ENCODE measurements around the gene PTCD1.
A peak's percentile ranks its signal among the peaks of the same experiment; 100 is the strongest.
"Not testable (repeated sequence)": the region's sequence is repeated elsewhere in the genome, so short reads cannot be mapped to it uniquely, and the experiment has no call there.

The PTCD1 gene

DNA sequence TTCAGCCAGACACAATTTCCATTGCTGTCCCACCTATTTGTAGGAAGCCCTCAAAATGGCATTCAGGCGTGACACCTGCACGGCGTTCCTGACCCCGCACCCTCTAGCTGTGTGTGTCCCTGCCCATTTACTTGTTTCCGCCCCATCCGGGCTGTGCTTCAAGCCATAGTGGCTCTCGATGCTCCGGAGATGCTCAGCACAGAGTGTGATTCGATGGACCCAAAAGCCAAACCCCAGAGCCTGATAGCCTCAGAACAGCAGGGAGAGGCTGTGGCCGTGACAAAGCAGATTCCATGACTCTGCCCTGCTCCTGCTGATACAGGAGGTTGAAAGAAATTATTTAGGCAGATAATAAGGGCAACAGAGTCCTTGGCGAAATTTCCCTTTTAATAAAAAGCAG, 16.4 kb downstream of the PTCD1 start:
- H3K36me3 ChIP-seq (ENCODE audit: control insufficient read depth in 1 of 2, insufficient read depth in 2 of 2, low read length in 2 of 2): peaks cover 51 to 73% of the 10 kb centered on the region in 2 donors
- no peak overlapping the region for H3K4me3 ChIP-seq (ENCODE audit: low read depth in 1 of 2, low read length in 2 of 2)
- H3K4me1 ChIP-seq (ENCODE audit: control insufficient read depth in 1 of 2, insufficient read depth in 2 of 2, low read length in 2 of 2): no peaks in the 10 kb centered on the region
- H3K27me3 ChIP-seq (ENCODE audit: low read depth, low read length): no peaks in the 10 kb centered on the region
- H3K9me3 ChIP-seq (ENCODE audit: control insufficient read depth in 1 of 2, low read length in 2 of 2): no peaks in the 10 kb centered on the region
- H3K27ac ChIP-seq (ENCODE audit: low read length): no peak overlapping the region

GRCh38 chr7:99420986-99421385, 17.6 kb downstream of the PTCD1 start:
- H3K27me3 ChIP-seq (ENCODE audit: low read depth, low read length): no peaks in the 10 kb centered on the region
- no peaks in the 10 kb centered on the region for H3K9me3 ChIP-seq (ENCODE audit: control insufficient read depth in 1 of 2, low read length in 2 of 2)
- no peak overlapping the region for H3K4me3 ChIP-seq (ENCODE audit: low read depth in 1 of 2, low read length in 2 of 2)
- H3K4me1 ChIP-seq (ENCODE audit: control insufficient read depth in 1 of 2, insufficient read depth in 2 of 2, low read length in 2 of 2): no peaks in the 10 kb centered on the region
- no peak overlapping the region for H3K27ac ChIP-seq (ENCODE audit: low read length)
- peaks cover 53 to 85% of the 10 kb centered on the region in 2 donors for H3K36me3 ChIP-seq (ENCODE audit: control insufficient read depth in 1 of 2, insufficient read depth in 2 of 2, low read length in 2 of 2)

GRCh38 chr7:99420213-99420612, 18.4 kb downstream of the PTCD1 start:
- H3K9me3 ChIP-seq (ENCODE audit: control insufficient read depth in 1 of 2, low read length in 2 of 2): no peaks in the 10 kb centered on the region
- H3K27me3 ChIP-seq (ENCODE audit: low read depth, low read length): no peaks in the 10 kb centered on the region
- no peak overlapping the region for H3K27ac ChIP-seq (ENCODE audit: low read length)
- no peak overlapping the region for H3K4me3 ChIP-seq (ENCODE audit: low read depth in 1 of 2, low read length in 2 of 2)
- no peaks in the 10 kb centered on the region for H3K4me1 ChIP-seq (ENCODE audit: control insufficient read depth in 1 of 2, insufficient read depth in 2 of 2, low read length in 2 of 2)
- H3K36me3 ChIP-seq (ENCODE audit: control insufficient read depth in 1 of 2, insufficient read depth in 2 of 2, low read length in 2 of 2): peaks cover 52 to 82% of the 10 kb centered on the region in 2 donors

DNA sequence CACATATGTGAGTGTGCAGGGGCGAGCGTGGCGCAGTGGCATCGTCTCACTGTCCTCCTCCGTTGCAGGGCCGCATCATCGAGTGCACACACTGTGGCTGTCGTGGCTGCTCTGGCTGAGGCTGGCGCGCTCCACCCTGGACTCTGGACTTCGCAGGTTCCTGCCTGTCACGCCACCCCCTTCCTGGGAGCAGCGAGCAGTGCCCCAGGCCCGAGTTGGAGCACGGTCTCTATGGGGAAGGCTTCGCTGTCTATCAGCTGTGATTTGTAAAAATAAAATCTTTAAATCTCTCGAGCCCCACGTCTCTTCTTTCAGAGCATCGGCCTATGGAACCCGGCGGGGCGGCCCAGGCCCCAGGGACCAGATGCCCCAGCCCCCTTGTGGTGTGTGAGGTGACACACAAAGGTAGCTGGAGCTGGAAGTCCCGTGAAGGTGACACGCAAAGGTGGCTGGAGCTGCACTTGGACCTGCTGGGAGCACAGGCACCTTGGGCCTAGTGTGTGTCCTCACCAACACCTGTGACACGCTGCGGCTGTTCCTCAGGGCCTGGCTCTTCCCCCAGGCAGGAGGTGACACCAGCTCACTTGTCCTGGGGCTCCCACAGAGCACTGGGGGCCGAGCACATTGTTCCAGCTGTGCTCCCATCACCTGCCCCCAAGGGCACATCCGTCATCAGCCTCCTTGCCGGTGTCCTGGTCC, 19.1 kb downstream of the PTCD1 start:
- Histone ChIP-seq H3K4me1 (ENCODE audit: control insufficient read depth in 1 of 2, insufficient read depth in 2 of 2, low read length in 2 of 2) (no peaks in the 10 kb centered on the region), H3K9me3 (ENCODE audit: control insufficient read depth in 1 of 2, low read length in 2 of 2) (no peaks in the 10 kb centered on the region), H3K36me3 (ENCODE audit: control insufficient read depth in 1 of 2, insufficient read depth in 2 of 2, low read length in 2 of 2) (peaks cover 44 to 75% of the 10 kb centered on the region in 2 donors), H3K27ac (ENCODE audit: low read length) (no peak overlapping the region), H3K27me3 (ENCODE audit: low read depth, low read length) (no peaks in the 10 kb centered on the region), H3K4me3 (ENCODE audit: low read depth in 1 of 2, low read length in 2 of 2) (no peak overlapping the region)

DNA sequence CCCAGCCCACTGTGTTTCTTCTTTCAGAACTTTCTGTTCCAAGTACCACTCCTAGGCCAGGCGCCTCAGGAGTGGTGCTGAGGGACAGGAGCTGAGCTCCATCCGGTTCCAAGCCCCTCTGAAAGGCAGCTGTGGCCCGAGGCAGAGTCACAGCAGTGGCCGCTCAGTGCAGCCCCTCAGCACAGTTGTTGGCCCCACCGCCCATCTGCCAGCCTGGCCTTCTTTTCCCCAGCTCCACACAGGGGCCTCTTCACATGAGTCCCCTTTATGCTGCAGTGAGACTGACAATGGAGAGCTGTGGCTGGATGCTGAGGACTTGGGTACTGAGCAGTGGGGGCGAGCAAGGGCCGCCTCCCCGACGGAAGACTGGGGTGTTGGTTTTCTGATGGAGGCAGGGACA, 20.3 kb downstream of the PTCD1 start:
- H3K4me3 ChIP-seq (ENCODE audit: low read depth in 1 of 2, low read length in 2 of 2): no peak overlapping the region
- H3K9me3 ChIP-seq (ENCODE audit: control insufficient read depth in 1 of 2, low read length in 2 of 2): no peaks in the 10 kb centered on the region
- no peaks in the 10 kb centered on the region for H3K27me3 ChIP-seq (ENCODE audit: low read depth, low read length)
- no peaks in the 10 kb centered on the region for H3K4me1 ChIP-seq (ENCODE audit: control insufficient read depth in 1 of 2, insufficient read depth in 2 of 2, low read length in 2 of 2)
- H3K27ac ChIP-seq (ENCODE audit: low read length): no peak overlapping the region
- peaks cover 40 to 68% of the 10 kb centered on the region in 2 donors for H3K36me3 ChIP-seq (ENCODE audit: control insufficient read depth in 1 of 2, insufficient read depth in 2 of 2, low read length in 2 of 2)

- H3K27me3 ChIP-seq (ENCODE audit: low read depth, low read length); H3K4me3 ChIP-seq (ENCODE audit: low read depth in 1 of 2, low read length in 2 of 2); H3K4me1 ChIP-seq (ENCODE audit: control insufficient read depth in 1 of 2, insufficient read depth in 2 of 2, low read length in 2 of 2); H3K27ac ChIP-seq (ENCODE audit: low read length); H3K9me3 ChIP-seq (ENCODE audit: control insufficient read depth in 1 of 2, low read length in 2 of 2): not testable (repeated sequence)
- H3K36me3 ChIP-seq (ENCODE audit: control insufficient read depth in 1 of 2, insufficient read depth in 2 of 2, low read length in 2 of 2): peaks cover 53 to 70% of the 10 kb centered on the region in 2 donors
These were observed 23.0 kb downstream of the PTCD1 start for GRCh38 chr7:99415513-99416127.

- no peaks in the 10 kb centered on the region for H3K9me3 ChIP-seq (ENCODE audit: control insufficient read depth in 1 of 2, low read length in 2 of 2)
- no peaks in the 10 kb centered on the region for H3K27me3 ChIP-seq (ENCODE audit: low read depth, low read length)
- peaks cover 22 to 36% of the 10 kb centered on the region in 2 donors for H3K36me3 ChIP-seq (ENCODE audit: control insufficient read depth in 1 of 2, insufficient read depth in 2 of 2, low read length in 2 of 2)
- no peak overlapping the region for H3K27ac ChIP-seq (ENCODE audit: low read length)
- H3K4me3 ChIP-seq (ENCODE audit: low read depth in 1 of 2, low read length in 2 of 2): no peak overlapping the region
- peaks cover 12 to 30% of the 10 kb centered on the region in 2 donors for H3K4me1 ChIP-seq (ENCODE audit: control insufficient read depth in 1 of 2, insufficient read depth in 2 of 2, low read length in 2 of 2)
These were observed 28.0 kb downstream of the PTCD1 start for GRCh38 chr7:99410635-99411034.

DNA sequence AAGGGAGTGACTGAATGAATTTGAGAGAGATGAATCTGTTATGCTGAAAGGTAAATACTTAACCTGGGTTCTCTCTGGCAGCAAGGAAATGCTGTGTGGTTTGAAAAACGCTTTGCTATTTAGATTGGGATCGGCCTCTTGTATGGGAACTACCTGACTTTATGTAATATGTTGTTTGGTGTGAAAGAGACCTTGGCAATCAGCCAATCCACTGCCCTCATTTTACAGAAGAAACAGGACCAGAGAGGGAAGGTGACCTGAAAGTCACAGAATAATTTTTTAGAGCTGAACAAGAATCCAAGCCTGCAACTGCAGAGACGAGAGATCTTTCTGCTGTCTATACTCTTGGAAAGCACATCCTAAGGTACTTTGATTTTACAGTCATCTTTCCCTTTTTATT, 28.8 kb downstream of the PTCD1 start:
- no peaks in the 10 kb centered on the region for H3K9me3 ChIP-seq (ENCODE audit: control insufficient read depth in 1 of 2, low read length in 2 of 2)

DNA sequence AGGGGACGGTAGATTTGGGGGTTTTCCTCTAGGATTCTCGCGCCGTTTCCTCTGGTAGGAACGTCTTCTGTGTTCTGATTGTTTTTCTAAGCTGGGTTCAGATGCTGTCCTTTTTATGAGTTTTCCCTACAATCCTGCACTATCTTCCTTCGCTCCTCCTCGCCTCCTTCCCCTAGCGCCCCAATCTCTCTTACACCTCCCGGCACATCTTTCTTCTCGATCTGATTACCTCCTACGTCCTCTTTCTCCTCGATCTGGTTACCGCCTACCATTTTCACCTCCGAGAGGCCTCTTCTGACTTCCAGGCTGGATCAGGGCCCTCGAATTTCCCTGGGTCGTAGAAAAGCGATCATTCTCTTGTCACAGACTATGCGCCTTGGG, 29.4 kb downstream of the PTCD1 start:
- Histone ChIP-seq H3K4me1 (ENCODE audit: control insufficient read depth in 1 of 2, insufficient read depth in 2 of 2, low read length in 2 of 2) (peaks cover 12 to 45% of the 10 kb centered on the region in 2 donors), H3K36me3 (ENCODE audit: control insufficient read depth in 1 of 2, insufficient read depth in 2 of 2, low read length in 2 of 2) (peaks cover 27 to 45% of the 10 kb centered on the region in 2 donors), H3K27me3 (ENCODE audit: low read depth, low read length) (no peaks in the 10 kb centered on the region)

More for the DNA sequence above, 28.8 kb downstream of the PTCD1 start:
- Histone ChIP-seq H3K4me3 (ENCODE audit: low read depth in 1 of 2, low read length in 2 of 2) (peak overlapping the region; percentile 94 to 99), H3K36me3 (ENCODE audit: control insufficient read depth in 1 of 2, insufficient read depth in 2 of 2, low read length in 2 of 2) (peaks cover 22 to 39% of the 10 kb centered on the region in 2 donors), H3K27me3 (ENCODE audit: low read depth, low read length) (no peaks in the 10 kb centered on the region), H3K4me1 (ENCODE audit: control insufficient read depth in 1 of 2, insufficient read depth in 2 of 2, low read length in 2 of 2) (peaks cover 12 to 39% of the 10 kb centered on the region in 2 donors), H3K27ac (ENCODE audit: low read length) (peak overlapping the region; percentile 95)

GRCh38 chr7:99408379-99409191, 30.0 kb downstream of the PTCD1 start, which contains the start of the genes BUD31 and PDAP1:
Gene BUD31 (plus strand): TSS chr7:99408969. CDS start chr7:99411093, 2,124 bp downstream.
Gene PDAP1 (minus strand): TSS chr7:99408597. CDS start chr7:99408548, 49 bp downstream.
- Histone ChIP-seq H3K27ac (ENCODE audit: low read length) (peak within 1 kb of the TSS; percentile 95), H3K9me3 (ENCODE audit: control insufficient read depth in 1 of 2, low read length in 2 of 2) (no peaks in the 10 kb centered on the region), H3K4me3 (ENCODE audit: low read depth in 1 of 2, low read length in 2 of 2) (peak within 1 kb of the TSS; percentile 94 to 99), H3K4me1 (ENCODE audit: control insufficient read depth in 1 of 2, insufficient read depth in 2 of 2, low read length in 2 of 2) (peaks cover 12 to 50% of the 10 kb centered on the region in 2 donors), H3K27me3 (ENCODE audit: low read depth, low read length) (no peaks in the 10 kb centered on the region), H3K36me3 (ENCODE audit: control insufficient read depth in 1 of 2, insufficient read depth in 2 of 2, low read length in 2 of 2) (peaks cover 32 to 49% of the 10 kb centered on the region in 2 donors)

More for the DNA sequence above, 29.4 kb downstream of the PTCD1 start:
- H3K27ac ChIP-seq (ENCODE audit: low read length): peak overlapping the region; percentile 95
- peak overlapping the region; percentile 94 to 99 for H3K4me3 ChIP-seq (ENCODE audit: low read depth in 1 of 2, low read length in 2 of 2)
- no peaks in the 10 kb centered on the region for H3K9me3 ChIP-seq (ENCODE audit: control insufficient read depth in 1 of 2, low read length in 2 of 2)

- H3K27me3 ChIP-seq (ENCODE audit: low read depth, low read length): no peaks in the 10 kb centered on the region
- H3K9me3 ChIP-seq (ENCODE audit: control insufficient read depth in 1 of 2, low read length in 2 of 2): no peaks in the 10 kb centered on the region
- H3K4me3 ChIP-seq (ENCODE audit: low read depth in 1 of 2, low read length in 2 of 2): peak overlapping the region; percentile 94 to 99
- peaks cover 32 to 49% of the 10 kb centered on the region in 2 donors for H3K36me3 ChIP-seq (ENCODE audit: control insufficient read depth in 1 of 2, insufficient read depth in 2 of 2, low read length in 2 of 2)
- H3K4me1 ChIP-seq (ENCODE audit: control insufficient read depth in 1 of 2, insufficient read depth in 2 of 2, low read length in 2 of 2): peaks cover 12 to 50% of the 10 kb centered on the region in 2 donors
- H3K27ac ChIP-seq (ENCODE audit: low read length): peak overlapping the region; percentile 90
These were observed 30.7 kb downstream of the PTCD1 start for GRCh38 chr7:99407872-99408378.
